HFFc6 (cell line): Measurements from ENCODE around the gene HOPX. TPM values are rescaled to one million over a fixed set of nuclear protein-coding genes. Genes with fewer than 3 reads are reported as not detected.

Experiments used
- DNase-seq: peaks from one replicate; pipeline ENCODE4 v3.0.0-alpha.2; 2018
- H3K27ac Mint-ChIP-seq: 2 replicates; pipeline ENCODE4 v1.8.0; 2020; ENCODE audit warnings: mild to moderate bottlenecking, mixed read lengths
- H3K27me3 Mint-ChIP-seq: 2 replicates; pipeline ENCODE4 v1.8.0; 2021; ENCODE audit warnings: mild to moderate bottlenecking, moderate library complexity, mixed read lengths; ENCODE audit not compliant: insufficient read depth
- H3K36me3 Mint-ChIP-seq: 2 replicates; pipeline ENCODE4 v1.8.0; 2021; ENCODE audit warnings: low read depth, mixed read lengths
- H3K4me1 Mint-ChIP-seq: 2 replicates; pipeline ENCODE4 v1.8.0; 2020; ENCODE audit warnings: low read depth, mixed read lengths
- H3K4me3 Mint-ChIP-seq: 2 replicates; pipeline ENCODE4 v1.8.0; 2020; ENCODE audit warnings: mild to moderate bottlenecking, moderate library complexity, mixed read lengths
- H3K9me3 Mint-ChIP-seq: 2 replicates; pipeline ENCODE4 v1.8.0; 2020; ENCODE audit warnings: mild to moderate bottlenecking, mixed read lengths
- total RNA-seq, 6 experiments: library from RNA; stranded (reverse); fragmentation: NEBNext Ultra II Directional; extraction: Animal tissue kit (Norgen Biotek cat#: 25700); gene quantifications; 2 replicates in 1 of 6; 3 replicates in 5 of 6; pipeline ENCODE4 v1.2.3, GENCODE V29; 2021
- TF ChIP-seq, protein P1 (sequence below): fragments of 200-600 bp; sonication (generic); IDR thresholded peaks from 2 replicates; pipeline ENCODE4 v1.5.0; 2021; ENCODE audit warnings: antibody characterized with exemption, mild to moderate bottlenecking

HOPX gene
- total RNA-seq, 6 experiments from 2014 or later, result not detected

DNA sequence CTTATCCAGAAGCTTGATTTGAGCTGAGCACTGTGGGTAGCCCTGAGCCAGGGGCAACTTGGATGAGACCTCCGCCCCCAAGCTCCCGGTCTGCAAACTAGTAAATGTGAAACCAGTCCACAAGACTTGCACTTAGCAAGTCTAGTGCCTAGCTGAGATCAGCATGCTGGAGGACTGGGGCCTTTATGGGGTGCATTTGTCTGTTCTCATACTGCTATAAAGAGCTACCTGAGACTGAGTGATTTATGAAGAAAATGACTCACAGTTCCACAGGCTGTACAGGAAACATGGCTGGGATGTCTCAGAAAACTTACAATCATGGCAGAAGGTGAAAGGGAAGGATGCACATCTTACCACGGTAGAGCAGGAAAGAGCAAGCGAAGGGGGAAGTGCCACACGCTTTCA is 42.1 kb upstream of the HOPX start:
- Mint-ChIP-seq H3K9me3 (no peaks in the 10 kb centered on the region), H3K4me1 (peaks cover 6% of the 10 kb centered on the region; the same call in 1 of the 2 replicates), H3K4me3 (no peak overlapping the region), H3K27ac (no peak overlapping the region), H3K27me3 (no peaks in the 10 kb centered on the region; the same call in none of the 2 replicates), H3K36me3 (no peaks in the 10 kb centered on the region)
- no peak for DNase-seq
- TF ChIP-seq, protein P1, sequence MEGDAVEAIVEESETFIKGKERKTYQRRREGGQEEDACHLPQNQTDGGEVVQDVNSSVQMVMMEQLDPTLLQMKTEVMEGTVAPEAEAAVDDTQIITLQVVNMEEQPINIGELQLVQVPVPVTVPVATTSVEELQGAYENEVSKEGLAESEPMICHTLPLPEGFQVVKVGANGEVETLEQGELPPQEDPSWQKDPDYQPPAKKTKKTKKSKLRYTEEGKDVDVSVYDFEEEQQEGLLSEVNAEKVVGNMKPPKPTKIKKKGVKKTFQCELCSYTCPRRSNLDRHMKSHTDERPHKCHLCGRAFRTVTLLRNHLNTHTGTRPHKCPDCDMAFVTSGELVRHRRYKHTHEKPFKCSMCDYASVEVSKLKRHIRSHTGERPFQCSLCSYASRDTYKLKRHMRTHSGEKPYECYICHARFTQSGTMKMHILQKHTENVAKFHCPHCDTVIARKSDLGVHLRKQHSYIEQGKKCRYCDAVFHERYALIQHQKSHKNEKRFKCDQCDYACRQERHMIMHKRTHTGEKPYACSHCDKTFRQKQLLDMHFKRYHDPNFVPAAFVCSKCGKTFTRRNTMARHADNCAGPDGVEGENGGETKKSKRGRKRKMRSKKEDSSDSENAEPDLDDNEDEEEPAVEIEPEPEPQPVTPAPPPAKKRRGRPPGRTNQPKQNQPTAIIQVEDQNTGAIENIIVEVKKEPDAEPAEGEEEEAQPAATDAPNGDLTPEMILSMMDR, result no peak

DNA sequence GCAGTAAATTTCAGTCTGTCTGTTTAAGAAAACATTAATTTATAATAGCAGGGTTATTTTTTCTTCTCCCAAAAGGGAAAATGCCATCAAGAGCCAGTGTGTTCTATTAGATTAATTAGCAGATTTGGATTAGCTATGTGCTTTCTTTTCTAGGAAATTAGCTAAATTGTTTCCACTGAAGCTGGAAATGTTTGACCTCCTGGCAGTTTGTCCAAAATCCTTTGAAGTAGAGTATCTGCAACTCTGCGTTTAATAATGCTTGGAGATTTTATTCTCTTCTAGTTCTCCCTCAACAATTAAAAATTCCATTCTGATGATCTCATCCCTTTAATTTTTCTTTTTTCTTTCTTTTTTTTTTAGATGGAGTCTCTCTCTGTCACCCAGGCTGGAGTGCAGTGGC is 27.1 kb upstream of the HOPX start:
- peaks cover 15% of the 10 kb centered on the region for H3K4me1 Mint-ChIP-seq
- TF ChIP-seq, protein P1, result no peak

DNA sequence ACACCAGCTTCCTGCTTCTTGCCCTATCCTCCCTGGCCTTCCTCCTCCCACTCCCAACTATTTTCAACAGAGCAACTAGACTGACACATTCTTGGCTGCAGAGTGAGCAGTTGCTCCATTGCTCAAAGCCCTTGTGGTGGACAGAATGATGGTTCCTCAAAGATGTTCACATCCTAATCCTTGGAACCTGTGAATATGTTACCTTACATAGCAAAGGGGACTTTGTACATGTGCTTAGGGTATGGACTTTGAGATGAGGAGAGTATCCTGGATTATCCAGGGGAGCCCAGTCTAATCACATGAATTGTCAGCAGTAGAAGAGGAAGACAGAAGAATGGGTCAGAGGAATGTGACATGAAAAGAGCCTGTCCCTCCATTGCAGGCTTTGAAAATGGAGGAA is 24.9 kb upstream of the HOPX start:
- no peak overlapping the region for H3K4me3 Mint-ChIP-seq
- H3K4me1 Mint-ChIP-seq, result peaks cover 15% of the 10 kb centered on the region
- H3K9me3 Mint-ChIP-seq, result no peaks in the 10 kb centered on the region
- no peaks in the 10 kb centered on the region for H3K36me3 Mint-ChIP-seq
- TF ChIP-seq, protein P1, result no peak
- no peak for DNase-seq
- H3K27me3 Mint-ChIP-seq, result peaks cover 5% of the 10 kb centered on the region; the same call in 1 of the 2 replicates
- no peak overlapping the region for H3K27ac Mint-ChIP-seq

More for the DNA sequence above, 27.1 kb upstream of the HOPX start:
- Mint-ChIP-seq H3K27me3 (peaks cover 5% of the 10 kb centered on the region; the same call in 1 of the 2 replicates), H3K27ac (no peak overlapping the region), H3K4me3 (no peak overlapping the region), H3K36me3 (no peaks in the 10 kb centered on the region), H3K9me3 (no peaks in the 10 kb centered on the region)
- DNase-seq, result no peak

DNA sequence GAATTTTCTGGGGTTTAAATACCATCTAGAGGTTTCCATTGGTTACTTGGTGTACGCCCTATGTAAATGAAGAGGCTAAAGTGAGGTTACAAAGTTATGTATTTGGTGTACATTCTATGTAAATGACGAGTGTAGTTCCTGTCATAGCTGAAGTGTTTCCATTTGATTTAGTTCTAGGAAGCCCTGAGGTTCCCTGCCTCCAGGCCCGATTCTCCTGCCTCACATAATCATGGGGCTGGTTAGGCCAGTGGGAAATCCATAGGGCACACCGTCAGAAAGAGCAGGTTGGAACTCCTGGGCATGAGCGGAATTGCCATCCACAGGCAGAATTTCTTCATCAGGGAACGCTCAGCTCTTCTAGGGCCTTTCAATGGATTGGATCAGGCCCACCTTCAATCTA is 24.2 kb upstream of the HOPX start:
- TF ChIP-seq, protein P1, result no peak
- Mint-ChIP-seq H3K9me3 (no peaks in the 10 kb centered on the region), H3K4me1 (peaks cover 15% of the 10 kb centered on the region), H3K4me3 (no peak overlapping the region), H3K36me3 (no peaks in the 10 kb centered on the region), H3K27me3 (peaks cover 7% of the 10 kb centered on the region; the same call in 1 of the 2 replicates), H3K27ac (no peak overlapping the region)
- no peak for DNase-seq

DNA sequence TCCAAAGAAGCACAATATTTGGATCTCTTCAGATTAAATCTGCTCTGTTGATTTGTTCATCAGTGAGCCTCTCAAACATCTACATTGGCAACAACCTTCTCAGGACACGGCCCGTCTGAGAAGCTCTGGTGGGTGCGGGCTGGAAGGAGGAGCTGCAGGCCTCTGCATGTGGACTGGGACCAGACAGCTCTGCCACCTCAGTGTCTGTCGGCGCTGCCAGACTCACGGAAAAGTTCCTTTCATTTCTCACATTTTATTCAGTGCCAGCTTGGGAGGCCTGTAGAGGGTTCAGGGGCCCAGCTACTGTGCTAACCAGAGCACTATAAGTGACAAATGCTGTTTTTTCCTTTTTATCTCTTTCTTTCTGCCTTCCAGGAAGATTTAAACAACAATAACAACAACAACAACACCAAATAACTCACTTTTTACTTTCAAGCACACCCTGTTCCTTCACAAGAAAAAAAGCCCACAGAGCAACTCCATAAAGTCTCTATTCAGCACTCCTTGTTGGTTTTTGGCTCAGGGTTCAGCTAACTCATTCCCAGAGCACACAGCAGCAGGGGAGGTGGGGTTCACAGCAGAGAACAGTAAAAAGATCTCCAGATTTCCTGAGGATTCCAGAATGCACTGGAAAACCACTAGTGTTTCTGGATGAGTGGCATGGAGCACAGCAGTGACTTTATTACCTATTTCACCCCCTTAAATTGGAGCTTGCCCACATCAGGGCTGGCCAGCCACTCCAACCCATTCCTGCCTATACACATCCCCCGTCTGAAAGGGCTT is 23.2 kb upstream of the HOPX start:
- Mint-ChIP-seq H3K4me3 (peak overlapping the region; percentile 34; the same call in 1 of the 2 replicates), H3K27ac (no peak overlapping the region), H3K9me3 (no peaks in the 10 kb centered on the region), H3K27me3 (peaks cover 7% of the 10 kb centered on the region; the same call in 1 of the 2 replicates), H3K36me3 (no peaks in the 10 kb centered on the region), H3K4me1 (peaks cover 15% of the 10 kb centered on the region)
- TF ChIP-seq, protein P1, result no peak
- DNase-seq, result no peak
